Transverse colon (tissue), 4 donors: ENCODE data around the gene ARL15.

ENCODE experiments used
- EP300 ChIP-seq: sonication (generic); formaldehyde crosslinking; IDR thresholded peaks from one replicate; pipeline ENCODE4 v1.6.1; 2017; ENCODE audit warnings: antibody characterized with exemption, low read depth
- POLR2AphosphoS5 ChIP-seq, 3 donors: sonication (generic); formaldehyde crosslinking; IDR thresholded peaks; one replicate each; pipeline ENCODE4 v1.6.1; 2016; ENCODE audit warnings: antibody characterized with exemption in 3 of 3
- TF ChIP-seq, protein P1 (sequence below), 5 experiments: fragments of 200-600 bp in 3 of 5; fragments of 450-650 bp in 2 of 5; sonication (generic) in 3 of 5; IDR thresholded peaks; 1 replicate in 2 of 5; 2 replicates in 3 of 5; pipeline ENCODE4 v1.5.1; 2016 to 2017; ENCODE audit warnings: antibody characterized with exemption in 5 of 5, inconsistent platforms in 3 of 5, mild to moderate bottlenecking in 2 of 5, moderate library complexity in 1 of 5

DNA sequence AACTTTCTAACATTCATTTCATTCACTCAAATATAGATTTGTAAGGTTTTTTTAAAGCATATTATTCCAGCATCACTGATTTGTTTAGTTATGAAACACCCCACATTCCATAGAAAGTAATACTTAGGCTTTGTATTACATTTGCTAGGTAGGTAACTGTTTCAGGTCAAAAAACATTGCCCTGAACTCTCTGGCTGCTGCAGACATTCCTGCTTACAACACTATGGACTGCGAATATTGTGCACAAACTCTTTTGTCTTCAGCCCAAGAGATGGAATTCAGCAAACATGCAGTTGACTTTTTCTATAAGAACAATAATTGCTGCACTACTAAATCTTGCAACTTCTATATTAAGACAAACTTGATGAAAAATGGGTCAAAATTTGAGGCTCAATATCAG lies 301.0 kb downstream of the ARL15 start:
- TF ChIP-seq, protein P1, sequence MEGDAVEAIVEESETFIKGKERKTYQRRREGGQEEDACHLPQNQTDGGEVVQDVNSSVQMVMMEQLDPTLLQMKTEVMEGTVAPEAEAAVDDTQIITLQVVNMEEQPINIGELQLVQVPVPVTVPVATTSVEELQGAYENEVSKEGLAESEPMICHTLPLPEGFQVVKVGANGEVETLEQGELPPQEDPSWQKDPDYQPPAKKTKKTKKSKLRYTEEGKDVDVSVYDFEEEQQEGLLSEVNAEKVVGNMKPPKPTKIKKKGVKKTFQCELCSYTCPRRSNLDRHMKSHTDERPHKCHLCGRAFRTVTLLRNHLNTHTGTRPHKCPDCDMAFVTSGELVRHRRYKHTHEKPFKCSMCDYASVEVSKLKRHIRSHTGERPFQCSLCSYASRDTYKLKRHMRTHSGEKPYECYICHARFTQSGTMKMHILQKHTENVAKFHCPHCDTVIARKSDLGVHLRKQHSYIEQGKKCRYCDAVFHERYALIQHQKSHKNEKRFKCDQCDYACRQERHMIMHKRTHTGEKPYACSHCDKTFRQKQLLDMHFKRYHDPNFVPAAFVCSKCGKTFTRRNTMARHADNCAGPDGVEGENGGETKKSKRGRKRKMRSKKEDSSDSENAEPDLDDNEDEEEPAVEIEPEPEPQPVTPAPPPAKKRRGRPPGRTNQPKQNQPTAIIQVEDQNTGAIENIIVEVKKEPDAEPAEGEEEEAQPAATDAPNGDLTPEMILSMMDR (IDR thresholded peaks at IDR 0.05) = no peak
- no peak for TF ChIP-seq EP300
- no peak for TF ChIP-seq POLR2AphosphoS5 (IDR thresholded peaks at IDR 0.05)
